HG03135 (cell line): ENCODE data around the gene AGAP1.

Source experiments
- ATAC-seq: cut with Tn5 transposase; IDR thresholded peaks from one replicate; pipeline ENCODE4 v1.9.1; 2021; ENCODE audit warnings: mild to moderate bottlenecking, moderate library complexity; ENCODE audit not compliant: unreplicated experiment

Gene AGAP1

GRCh38 chr2:235676536-235676799 lies 182.6 kb downstream of the AGAP1 start:
- no peak for ATAC-seq

- no peak for ATAC-seq
Measured at GRCh38 chr2:235677276-235677788, 183.5 kb downstream of the AGAP1 start.

DNA sequence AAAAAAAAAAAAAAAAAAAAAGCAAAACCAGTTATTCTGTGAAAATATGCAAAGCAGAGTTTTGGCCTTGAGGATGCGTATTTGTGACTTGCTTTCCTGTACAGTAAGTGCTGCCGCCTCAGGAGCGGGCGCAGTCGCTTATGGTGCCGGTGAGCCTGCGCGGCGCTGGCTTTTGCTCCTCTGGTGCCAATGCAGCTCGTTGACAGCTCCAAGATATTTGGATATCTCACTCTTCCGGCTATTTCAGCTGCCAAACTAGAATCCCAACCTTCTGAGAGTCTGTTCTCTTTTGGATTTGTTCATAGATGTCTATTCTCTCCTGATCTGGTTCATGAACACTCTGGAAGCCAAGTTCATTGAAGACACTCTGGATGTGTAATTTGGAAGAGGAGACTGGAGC lies 184.1 kb downstream of the AGAP1 start:
- ATAC-seq: no peak

DNA sequence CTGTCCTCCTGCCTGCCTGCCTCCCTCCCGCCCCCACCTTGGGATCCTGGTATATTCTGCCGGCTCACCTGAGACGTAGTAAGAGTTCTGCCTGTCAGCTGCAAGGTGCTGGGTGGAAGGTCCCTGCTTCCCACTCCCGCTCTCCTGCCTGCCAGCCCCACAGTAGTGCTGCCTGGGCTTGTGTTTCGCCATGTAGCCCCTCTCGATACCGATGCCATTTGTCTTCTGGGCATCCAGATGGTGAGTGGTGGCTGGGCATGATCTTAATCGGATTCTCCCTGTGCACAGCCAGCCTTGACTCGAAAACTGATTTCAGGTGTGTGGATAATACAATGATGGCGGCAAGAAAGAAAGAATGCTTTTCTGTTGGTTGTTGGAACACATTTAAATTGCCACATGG lies 184.9 kb downstream of the AGAP1 start:
- ATAC-seq: no peak

GRCh38 chr2:235679471-235679870 lies 185.6 kb downstream of the AGAP1 start:
- no peak for ATAC-seq

DNA sequence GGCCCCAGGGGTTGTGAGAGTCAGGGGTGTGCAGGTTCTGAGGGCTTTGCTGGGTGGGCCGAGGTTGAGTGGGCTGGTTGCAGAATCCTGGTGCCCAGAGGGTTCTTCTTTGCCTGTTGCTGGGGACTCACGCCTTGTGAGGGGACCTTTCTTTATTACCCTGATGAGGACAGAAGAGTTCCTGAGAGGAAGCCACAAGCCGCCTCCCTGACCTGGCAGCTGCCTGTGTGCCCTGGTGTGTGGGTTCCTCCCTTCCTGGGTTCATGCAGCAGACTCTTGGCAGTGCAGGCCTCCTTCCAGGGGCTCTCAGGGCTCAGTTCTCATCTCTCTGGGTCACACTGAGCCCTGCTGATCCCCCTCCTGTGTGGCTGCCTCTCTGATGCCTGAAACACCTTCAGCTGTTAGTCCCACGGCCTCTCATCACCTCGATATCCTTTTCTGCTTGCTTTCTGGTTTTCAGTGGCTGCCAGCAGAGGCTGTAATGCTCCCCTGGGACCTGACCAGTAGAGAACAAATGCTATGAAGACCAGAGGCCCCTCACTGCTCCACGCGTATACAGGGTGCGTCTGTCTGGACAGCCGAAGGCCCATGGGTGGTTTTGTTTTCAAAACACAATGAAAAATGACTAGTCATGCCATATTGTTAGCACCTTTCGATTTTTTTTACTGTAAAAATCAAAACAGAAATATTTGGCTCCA lies 191.3 kb downstream of the AGAP1 start:
- no peak for ATAC-seq

GRCh38 chr2:235688511-235689426 lies 194.9 kb downstream of the AGAP1 start:
- no peak for ATAC-seq

- no peak for ATAC-seq
Measured at GRCh38 chr2:235689427-235689853, 195.6 kb downstream of the AGAP1 start.

DNA sequence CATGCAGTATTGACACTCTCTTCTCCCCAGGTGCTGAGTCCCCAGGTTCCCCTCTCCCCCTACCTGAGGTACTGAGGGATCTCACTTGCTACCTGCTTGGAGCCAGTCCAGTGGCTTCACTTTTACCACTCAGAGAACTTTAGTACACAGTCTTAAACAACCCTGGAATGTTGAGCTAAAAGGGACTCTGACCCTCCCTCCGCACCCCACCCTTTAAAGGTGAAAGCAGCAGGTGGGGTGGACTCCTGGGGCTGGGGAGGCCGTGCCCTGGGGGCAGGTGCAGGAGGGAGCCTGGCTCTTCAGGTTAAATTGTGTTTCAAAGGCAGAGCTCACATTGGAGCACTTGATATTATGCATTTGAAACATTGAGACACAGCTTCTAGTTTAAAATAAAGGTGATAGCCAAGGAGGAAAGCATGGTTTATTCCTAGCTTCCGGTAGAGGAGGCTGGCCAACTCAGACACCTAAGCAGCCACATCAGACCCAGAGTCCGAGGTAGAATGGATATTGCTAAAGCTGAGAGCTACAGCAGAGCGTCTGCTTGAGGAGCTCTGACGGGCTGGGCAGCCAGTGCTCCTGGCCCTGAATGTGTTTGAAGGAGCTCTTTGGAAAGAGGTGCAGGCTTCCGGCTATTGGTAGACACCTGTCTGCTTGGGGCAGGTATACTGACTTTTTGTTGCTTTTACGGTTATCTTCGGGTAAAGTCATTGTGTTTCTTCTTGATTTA lies 196.4 kb downstream of the AGAP1 start:
- ATAC-seq: no peak

GRCh38 chr2:235690809-235691450 lies 197.1 kb downstream of the AGAP1 start:
- no peak for ATAC-seq

DNA sequence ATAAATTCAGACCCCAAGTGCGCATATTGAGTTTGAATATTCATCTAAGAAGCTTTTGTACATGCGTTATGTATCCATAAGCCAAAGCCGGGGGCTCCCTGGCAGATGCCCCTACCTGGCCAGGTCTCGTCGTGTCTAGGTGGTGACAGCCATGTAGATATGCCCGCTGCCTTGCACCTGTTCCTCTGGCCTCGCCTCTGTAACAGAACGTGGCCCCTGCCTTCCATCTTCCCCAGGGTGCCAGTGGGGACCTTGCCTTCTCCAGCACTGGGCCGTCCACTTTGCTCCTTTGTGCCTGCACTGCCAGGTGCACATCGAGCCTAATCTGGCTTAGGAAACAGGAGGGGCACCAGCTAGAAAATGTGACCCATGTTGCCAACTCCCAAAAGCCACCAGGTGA lies 198.2 kb downstream of the AGAP1 start:
- no peak for ATAC-seq

DNA sequence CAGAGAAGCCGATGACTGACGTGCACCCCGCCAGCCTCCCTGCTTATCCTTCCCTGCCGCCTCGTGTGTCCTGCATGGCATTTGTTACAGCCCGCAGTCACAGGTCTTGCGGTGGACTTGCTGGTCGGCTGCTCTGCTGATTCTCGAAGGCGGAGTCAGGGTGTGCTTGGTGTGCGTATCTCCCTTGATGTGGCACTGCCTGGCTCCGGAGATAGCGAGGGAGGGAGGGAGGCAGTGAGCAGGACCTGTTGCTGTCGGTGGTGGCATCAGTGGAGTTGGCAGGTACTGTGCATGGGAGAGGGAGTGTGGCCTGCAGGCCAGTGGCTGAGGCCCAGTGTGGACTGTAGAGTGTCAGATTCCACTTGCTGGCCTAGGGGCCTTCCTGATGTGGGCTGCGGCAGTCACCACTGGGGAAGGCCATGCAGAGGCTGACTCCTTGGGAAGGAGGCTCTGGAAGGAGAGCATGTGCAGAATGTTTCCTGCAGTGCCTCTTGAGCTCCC lies 198.9 kb downstream of the AGAP1 start:
- no peak for ATAC-seq

GRCh38 chr2:235693279-235693678 lies 199.4 kb downstream of the AGAP1 start:
- no peak for ATAC-seq

GRCh38 chr2:235694721-235695601 lies 201.1 kb downstream of the AGAP1 start:
- ATAC-seq: no peak

DNA sequence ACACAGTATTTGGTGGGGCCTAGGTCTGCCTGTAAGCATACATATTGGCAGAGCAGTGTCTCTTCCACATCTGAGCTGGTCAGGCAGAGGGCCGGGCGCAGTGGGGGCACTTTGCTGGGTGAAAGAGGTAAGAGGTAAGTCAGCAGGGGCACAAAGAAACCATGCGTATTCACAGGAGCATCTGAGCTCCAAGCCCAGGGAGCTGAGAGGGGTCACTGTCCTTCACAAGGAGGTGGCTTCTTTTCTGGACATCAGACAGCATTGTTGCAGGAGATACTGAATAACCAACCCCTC lies 201.7 kb downstream of the AGAP1 start:
- no peak for ATAC-seq

DNA sequence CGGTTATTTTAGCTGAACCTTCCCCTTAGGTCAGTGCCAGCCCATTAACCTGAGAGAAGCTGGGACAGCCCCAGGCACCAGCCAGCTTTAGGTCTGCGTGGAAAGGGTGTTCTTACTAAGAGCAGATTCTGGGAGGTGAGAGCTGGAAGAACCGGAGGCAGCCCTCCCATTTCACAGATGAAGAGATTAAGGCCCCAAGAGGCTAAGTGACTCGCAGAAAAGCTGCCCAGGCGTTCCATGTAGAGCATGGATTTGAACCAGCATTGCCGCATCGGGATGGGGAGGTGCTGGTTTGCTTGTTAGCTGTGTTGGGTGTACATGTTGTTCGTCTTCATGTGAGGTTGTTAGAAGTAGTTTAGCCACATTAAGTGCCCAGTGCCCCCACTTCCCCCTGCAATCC lies 203.2 kb downstream of the AGAP1 start:
- no peak for ATAC-seq

DNA sequence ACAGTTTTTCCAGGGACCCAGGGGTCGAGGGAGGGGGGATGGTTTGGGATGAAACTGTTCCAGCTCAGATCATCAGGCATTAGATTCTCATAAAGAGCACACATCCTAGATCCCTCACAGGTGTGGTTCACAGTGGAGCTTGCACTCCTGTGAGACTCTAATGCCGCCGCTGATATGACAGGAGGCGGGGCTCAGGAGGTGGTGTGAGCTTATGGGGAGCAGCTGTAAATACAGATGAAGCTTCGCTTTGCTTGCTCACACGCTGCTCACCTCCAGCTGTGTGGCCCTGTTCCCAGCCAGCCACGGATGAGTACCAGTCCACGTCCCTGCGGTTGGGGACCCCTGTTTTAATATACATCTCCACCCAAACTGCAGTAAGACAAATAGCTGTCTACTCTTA lies 204.2 kb downstream of the AGAP1 start:
- no peak for ATAC-seq

DNA sequence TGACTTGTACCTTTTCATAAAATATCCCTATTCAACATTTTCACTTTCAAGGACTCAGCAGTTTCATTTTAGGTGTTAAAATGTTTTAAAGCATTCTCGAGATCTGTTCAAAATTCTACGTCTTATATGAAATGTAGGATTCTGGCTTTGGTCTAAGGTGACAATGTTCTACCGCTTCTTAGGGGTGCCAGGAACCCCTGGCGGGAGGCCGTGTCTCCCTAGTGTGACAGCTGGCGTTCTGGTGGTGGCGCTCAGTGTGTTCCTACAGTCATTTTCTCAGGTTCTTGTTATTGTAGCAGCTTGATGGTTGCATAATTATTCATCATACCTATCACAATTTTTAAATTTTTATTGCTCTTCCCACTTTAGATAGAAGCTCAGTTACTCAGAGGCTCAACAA lies 204.6 kb downstream of the AGAP1 start:
- no peak for ATAC-seq

DNA sequence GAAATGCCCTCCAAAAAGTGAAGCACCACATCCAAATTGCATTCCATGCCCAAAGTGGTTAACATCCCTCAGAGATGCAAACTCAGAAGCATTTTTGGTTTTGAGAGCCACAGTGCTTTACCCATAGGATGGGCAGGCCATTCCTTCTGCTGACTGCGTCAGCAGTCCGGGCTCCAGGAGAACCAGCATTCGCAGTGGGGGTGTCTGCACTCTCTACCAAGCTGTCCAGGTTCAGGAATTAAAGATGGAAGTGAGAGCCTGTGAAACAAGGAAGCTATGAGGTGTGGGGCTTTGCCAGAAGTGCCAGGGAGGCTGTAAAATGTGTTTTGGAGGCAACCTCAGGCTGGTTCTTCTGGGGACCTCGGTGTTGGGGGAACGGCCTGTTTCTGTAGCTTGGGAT lies 205.7 kb downstream of the AGAP1 start:
- ATAC-seq: no peak
